H9 (cell line): Measurements from ENCODE around the gene ZMYND11. TPM values are rescaled to one million over a fixed set of nuclear protein-coding genes. Genes with fewer than 3 reads are reported as not detected.

Source experiments
- DNase-seq: peaks from one replicate; pipeline ENCODE4 v3.0.0-alpha.2; 2017
- H2AFZ ChIP-seq: one replicate; pipeline ENCODE4 v1.6.1; 2013; ENCODE audit warnings: mild to moderate bottlenecking, low read length, control low read depth, moderate library complexity
- H2AK5ac ChIP-seq: 2 replicates; pipeline ENCODE4 v1.6.1; 2013; ENCODE audit warnings: low read length, control low read depth, mixed read lengths; ENCODE audit not compliant: insufficient read length
- H2BK120ac ChIP-seq: one replicate; pipeline ENCODE4 v1.6.1; 2013; ENCODE audit warnings: low read depth, mild to moderate bottlenecking, low read length, control low read depth, inconsistent platforms; ENCODE audit not compliant: poor library complexity, severe bottlenecking
- H2BK12ac ChIP-seq: 2 replicates; pipeline ENCODE4 v1.6.1; 2013; ENCODE audit warnings: low read length, control low read depth, mixed read lengths, low read depth; ENCODE audit not compliant: insufficient read length
- H2BK15ac ChIP-seq: 2 replicates; pipeline ENCODE4 v1.6.1; 2013; ENCODE audit warnings: low read depth, low read length, control low read depth
- H2BK20ac ChIP-seq: one replicate; pipeline ENCODE4 v1.6.1; 2013; ENCODE audit warnings: low read depth, mild to moderate bottlenecking, low read length, control low read depth, inconsistent platforms; ENCODE audit not compliant: poor library complexity, severe bottlenecking
- H2BK5ac ChIP-seq: 2 replicates; pipeline ENCODE4 v1.6.1; 2013; ENCODE audit warnings: low read length, control low read depth, mixed read lengths; ENCODE audit not compliant: insufficient read length
- H3K14ac ChIP-seq: 2 replicates; pipeline ENCODE4 v1.6.1; 2013; ENCODE audit warnings: low read length, control low read depth; ENCODE audit not compliant: insufficient read depth
- H3K18ac ChIP-seq: 2 replicates; pipeline ENCODE4 v1.6.1; 2013; ENCODE audit warnings: low read depth, mild to moderate bottlenecking, mixed read lengths, low read length, control low read depth; ENCODE audit not compliant: insufficient read length
- H3K23ac ChIP-seq: 2 replicates; pipeline ENCODE4 v1.6.1; 2013; ENCODE audit warnings: low read length, control low read depth, mixed read lengths, low read depth; ENCODE audit not compliant: insufficient read length
- H3K23me2 ChIP-seq: 2 replicates; pipeline ENCODE4 v1.6.1; 2013; ENCODE audit warnings: low read depth, mild to moderate bottlenecking, mixed read lengths, low read length, control low read depth; ENCODE audit not compliant: insufficient read length, poor library complexity, severe bottlenecking
- H3K27ac ChIP-seq: 2 replicates; pipeline ENCODE4 v1.5.1; 2013; ENCODE audit warnings: low read length, control low read depth, mixed read lengths, low read depth; ENCODE audit not compliant: insufficient read length
- H3K27me3 ChIP-seq: 2 replicates; pipeline ENCODE4 v1.6.1; 2013; ENCODE audit warnings: low read length, control low read depth, inconsistent platforms; ENCODE audit not compliant: insufficient read depth
- H3K4ac ChIP-seq: 2 replicates; pipeline ENCODE4 v1.6.1; 2013; ENCODE audit warnings: low read depth, mild to moderate bottlenecking, control low read depth, inconsistent platforms, low read length, moderate library complexity
- H3K4me1 ChIP-seq: 2 replicates; pipeline ENCODE4 v1.6.1; 2013; ENCODE audit warnings: low read length, control low read depth, inconsistent platforms; ENCODE audit not compliant: insufficient read depth
- H3K4me2 ChIP-seq: 2 replicates; pipeline ENCODE4 v1.6.1; 2013; ENCODE audit warnings: low read length, control low read depth, mixed read lengths; ENCODE audit not compliant: insufficient read length, insufficient read depth
- H3K56ac ChIP-seq: 2 replicates; pipeline ENCODE4 v1.6.1; 2013; ENCODE audit warnings: low read depth, mild to moderate bottlenecking, mixed read lengths, low read length, control low read depth; ENCODE audit not compliant: insufficient read length
- H3K79me1 ChIP-seq: 2 replicates; pipeline ENCODE4 v1.6.1; 2013; ENCODE audit warnings: low read depth, mild to moderate bottlenecking, moderate library complexity, low read length, control low read depth, inconsistent platforms; ENCODE audit not compliant: insufficient read depth, poor library complexity, severe bottlenecking
- H3K79me2 ChIP-seq: 2 replicates; pipeline ENCODE4 v1.6.1; 2013; ENCODE audit warnings: low read length, control low read depth, inconsistent platforms; ENCODE audit not compliant: insufficient read depth
- H3K9ac ChIP-seq: 2 replicates; pipeline ENCODE4 v1.6.1; 2013; ENCODE audit warnings: low read length, control low read depth, mixed read lengths; ENCODE audit not compliant: insufficient read length; ENCODE audit errors: extremely low read depth
- H3K9me3 ChIP-seq: one replicate; pipeline ENCODE4 v1.6.1; 2013; ENCODE audit warnings: low read depth, low read length, inconsistent platforms; ENCODE audit not compliant: control insufficient read depth
- H3T11ph ChIP-seq: one replicate; pipeline ENCODE4 v1.6.1; 2013; ENCODE audit warnings: mild to moderate bottlenecking, low read length, control low read depth, inconsistent platforms
- H4K20me1 ChIP-seq: one replicate; pipeline ENCODE4 v1.6.1; 2013; ENCODE audit not compliant: control insufficient read depth, insufficient read length, insufficient read depth
- H4K5ac ChIP-seq: 2 replicates; pipeline ENCODE4 v1.6.1; 2013; ENCODE audit warnings: low read depth, mild to moderate bottlenecking, mixed read lengths, low read length, control low read depth; ENCODE audit not compliant: insufficient read length
- H4K8ac ChIP-seq: replicated peaks from 2 replicates; pipeline ENCODE4 v1.6.1; 2013; ENCODE audit warnings: low read length, control low read depth, mixed read lengths, low read depth; ENCODE audit not compliant: insufficient read length
- H4K91ac ChIP-seq: 2 replicates; pipeline ENCODE4 v1.6.1; 2013; ENCODE audit warnings: low read depth, mild to moderate bottlenecking, moderate library complexity, mixed read lengths, low read length, control low read depth; ENCODE audit not compliant: insufficient read length
- H3K27ac Mint-ChIP-seq, 3 experiments: 2 replicates in 2 of 3; 3 replicates in 1 of 3; pipeline ENCODE4 v1.8.0; 2020 to 2021; ENCODE audit warnings: mixed read lengths in 3 of 3, mild to moderate bottlenecking in 1 of 3, moderate library complexity in 1 of 3
- H3K27me3 Mint-ChIP-seq: 2 replicates; pipeline ENCODE4 v1.8.0; 2021; ENCODE audit warnings: low read depth, mild to moderate bottlenecking, moderate library complexity, mixed read lengths
- H3K36me3 Mint-ChIP-seq, 3 experiments: 2 replicates in 2 of 3; 3 replicates in 1 of 3; pipeline ENCODE4 v1.8.0; 2020 to 2021; ENCODE audit warnings: low read depth in 3 of 3, mixed read lengths in 3 of 3; ENCODE audit not compliant: insufficient read depth in 1 of 3
- H3K4me1 Mint-ChIP-seq, 2 experiments: 2 replicates each; pipeline ENCODE4 v1.8.0; 2020; ENCODE audit warnings: mixed read lengths in 2 of 2
- H3K4me3 Mint-ChIP-seq, 2 experiments: 2 replicates in 1 of 2; 3 replicates in 1 of 2; pipeline ENCODE4 v1.8.0; 2020 to 2021; ENCODE audit warnings: mild to moderate bottlenecking in 2 of 2, mixed read lengths in 2 of 2, moderate library complexity in 1 of 2
- H3K9me3 Mint-ChIP-seq, 2 experiments: 2 replicates in 1 of 2; 3 replicates in 1 of 2; pipeline ENCODE4 v1.8.0; 2020; ENCODE audit warnings: mild to moderate bottlenecking in 2 of 2, mixed read lengths in 2 of 2, moderate library complexity in 1 of 2
- CTCF ChIP-seq: fragments of 200-600 bp; sonication (generic); conservative IDR thresholded peaks from 3 replicates; pipeline ENCODE4 v1.8.0; 2021; ENCODE audit warnings: antibody characterized with exemption, mild to moderate bottlenecking
- WGBS: extraction: QIAGEN DNeasy Blood & Tissue Kit; methylation state at CpG from one replicate; pipeline ENCODE4 v1.1.7; 2013; ENCODE audit warnings: missing lambda C conversion rate, low lambda C conversion rate, mixed read lengths; ENCODE audit not compliant: insufficient read length; ENCODE audit errors: extremely low coverage; 5-methylcytosine and 5-hydroxymethylcytosine counted together
- total RNA-seq: library from RNA; stranded (reverse); gene quantifications from 2 replicates; pipeline ENCODE4 v1.2.1, GENCODE V29; 2021

ZMYND11 gene
- total RNA-seq, 1 experiment from 2014 or later = 33.7 TPM

DNA sequence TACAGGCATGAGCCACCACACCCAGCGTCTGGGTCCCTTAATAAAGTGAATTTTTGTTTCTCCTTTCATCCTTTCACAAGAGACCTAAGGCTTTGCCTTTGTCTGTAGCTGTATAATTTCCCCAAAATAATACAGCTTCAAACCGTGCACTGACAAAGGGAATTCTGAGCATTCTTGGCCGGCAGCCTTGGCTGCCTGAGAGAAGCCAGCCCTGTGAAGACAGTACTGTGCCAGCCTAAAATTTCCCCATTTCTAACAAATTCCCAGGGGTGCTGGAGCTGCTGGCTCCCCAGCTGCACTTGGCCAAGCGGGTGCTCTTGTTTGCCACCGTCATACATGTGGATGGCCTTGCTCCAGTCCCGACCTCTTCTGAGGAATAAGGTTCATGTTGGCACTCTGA lies 106.2 kb downstream of the ZMYND11 start:
- Histone ChIP-seq H3K14ac (no peak overlapping the region), H3K4me1 (no peaks in the 10 kb centered on the region), H3K23ac (no peak overlapping the region), H2BK5ac (no peak overlapping the region), H3K27ac (no peak overlapping the region), H3K56ac (no peak overlapping the region), H3K79me2 (no peaks in the 10 kb centered on the region), H2BK120ac (no peak overlapping the region), H3K23me2 (no peaks in the 10 kb centered on the region), H2BK15ac (no peak overlapping the region), H4K8ac (no peak overlapping the region), H2AK5ac (no peak overlapping the region), H2BK12ac (no peak overlapping the region), H3T11ph (no peak overlapping the region), H4K20me1 (no peaks in the 10 kb centered on the region), H2AFZ (no peak overlapping the region), H3K9ac (no peak overlapping the region), H4K5ac (no peak overlapping the region), H3K9me3 (no peaks in the 10 kb centered on the region), H3K18ac (no peak overlapping the region), H3K27me3 (no peaks in the 10 kb centered on the region), H3K79me1 (no peaks in the 10 kb centered on the region), H3K4ac (no peak overlapping the region), H4K91ac (no peak overlapping the region), H3K4me2 (no peak overlapping the region), H2BK20ac (no peak overlapping the region)
- no peak overlapping the region for H3K4me3 Mint-ChIP-seq
- no peak for DNase-seq
- no peaks in the 10 kb centered on the region for H3K27me3 Mint-ChIP-seq
- no peak for TF ChIP-seq CTCF
- H3K9me3 Mint-ChIP-seq = no peaks in the 10 kb centered on the region
- H3K36me3 Mint-ChIP-seq = peaks cover 0 to 19% (median 9%) of the 10 kb centered on the region in 3 experiments; a peak in 4 of 7 replicates
- H3K27ac Mint-ChIP-seq = no peak overlapping the region
- H3K4me1 Mint-ChIP-seq = peaks cover 3 to 6% of the 10 kb centered on the region in 2 experiments; a peak in 3 of 4 replicates
- WGBS = no CpG with 5 or more reads among the region's 6 CpGs
